Measurements from ENCODE around the gene DNAH6.
"Not testable (repeated sequence)": the region's sequence is repeated elsewhere in the genome, so short reads cannot be mapped to it uniquely, and the experiment has no call there.

Gene DNAH6

DNA sequence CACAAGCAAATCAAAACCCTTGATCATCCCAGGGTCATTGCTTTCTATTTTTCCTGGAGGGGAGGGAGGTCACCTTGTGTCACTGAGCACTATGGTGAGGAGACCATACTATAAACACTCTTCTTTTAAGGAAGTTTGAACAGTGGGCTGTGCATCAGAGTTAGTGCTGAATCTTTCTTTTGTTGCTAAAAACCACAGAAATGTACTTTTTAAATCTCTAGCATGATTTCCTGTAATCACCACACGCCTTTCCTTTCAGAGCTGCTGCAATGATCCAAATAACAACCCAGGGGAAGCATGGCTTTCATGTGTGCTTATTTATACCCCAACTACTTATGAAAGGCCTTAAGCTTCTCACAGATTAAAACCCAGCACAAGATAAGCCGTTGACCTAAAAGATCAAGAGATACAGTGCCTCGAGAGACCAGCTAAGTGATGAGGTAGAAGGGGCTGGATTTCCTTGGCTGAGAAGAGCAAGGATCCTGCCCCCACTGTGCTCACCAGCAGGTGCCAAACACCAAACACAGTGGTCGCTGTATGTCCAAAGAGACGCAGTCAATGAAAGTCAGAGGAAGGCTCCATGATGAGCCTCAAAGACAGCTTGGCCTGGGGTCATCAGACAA, 329.9 kb downstream of the DNAH6 start:
- no peak for DNase-seq

DNA sequence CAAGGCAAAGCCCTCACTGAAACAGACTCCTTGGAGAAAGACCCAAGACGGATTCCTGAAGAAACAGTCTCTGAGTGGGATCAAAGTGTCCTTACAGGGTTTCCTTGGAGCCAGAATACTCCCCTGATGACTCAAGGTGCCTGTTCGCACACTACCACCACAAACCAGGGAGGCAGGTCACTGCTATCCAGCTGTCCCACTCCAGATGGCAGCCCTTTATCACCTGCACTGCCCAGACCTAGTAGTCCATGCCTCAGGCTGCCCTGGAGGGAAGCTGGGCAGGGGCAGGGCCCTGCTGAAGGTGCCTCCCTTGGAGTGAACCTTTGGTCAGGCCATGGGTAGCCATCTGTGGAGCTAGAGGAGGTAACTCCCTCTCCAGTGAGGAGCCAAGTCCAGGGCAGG, 330.4 kb downstream of the DNAH6 start:
- DNase-seq: no peak

DNA sequence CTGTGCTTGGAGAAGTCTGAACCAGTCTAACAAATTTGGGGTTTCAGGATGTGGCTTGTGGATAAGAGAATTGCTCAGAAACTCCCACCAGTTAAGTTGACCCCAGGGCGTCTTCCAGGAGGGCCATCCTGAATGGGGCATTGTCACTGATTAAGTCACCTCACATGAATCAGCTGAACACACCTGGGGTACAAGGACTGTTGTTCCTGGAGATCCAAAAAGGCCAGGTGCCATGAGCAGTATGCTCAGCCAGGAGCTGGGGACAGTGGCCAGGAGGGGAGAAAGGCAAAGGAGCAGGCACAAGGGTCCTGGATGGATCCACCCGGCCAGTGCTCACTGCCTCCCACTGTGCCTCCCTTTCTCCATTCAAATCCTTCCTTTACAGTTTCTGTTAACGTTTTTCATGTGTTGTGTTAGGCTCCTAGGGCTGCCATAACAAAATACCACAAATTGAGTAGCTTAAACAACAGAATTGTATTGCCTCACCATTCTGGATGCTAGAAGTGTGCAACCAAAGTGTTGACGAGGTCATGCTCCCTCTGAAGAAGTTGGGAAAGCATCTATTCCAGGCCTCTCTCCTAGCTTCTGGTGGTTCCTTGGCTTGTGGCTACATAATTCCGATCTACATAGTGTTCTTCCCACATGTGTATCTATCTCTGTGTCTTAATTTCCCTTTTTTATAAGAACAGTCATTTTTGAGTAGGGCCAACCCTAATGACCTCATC, 331.2 kb downstream of the DNAH6 start:
- no peak for DNase-seq

GRCh38 chr2:84849271-84849952, 333.1 kb downstream of the DNAH6 start:
- no peak for DNase-seq

DNA sequence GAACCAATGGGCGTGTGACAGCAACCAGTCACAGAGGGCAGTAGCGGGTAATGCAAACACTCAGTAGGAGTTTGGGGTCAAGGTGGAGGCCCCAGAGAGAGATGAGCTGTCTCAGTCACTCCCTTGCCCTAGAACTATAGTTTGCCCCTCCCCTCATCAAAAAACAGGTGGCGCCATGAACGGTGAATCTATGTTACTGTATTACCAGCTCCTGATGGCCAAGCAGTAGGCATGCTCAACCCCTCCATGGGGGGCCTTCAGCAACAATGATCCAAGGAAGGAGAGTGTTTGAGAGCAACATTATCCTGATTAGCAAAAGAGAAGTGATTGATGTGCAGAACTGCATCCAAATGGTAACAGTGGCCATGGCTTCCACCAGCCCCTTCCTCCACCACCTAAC, 334.2 kb downstream of the DNAH6 start:
- no peak for DNase-seq

DNA sequence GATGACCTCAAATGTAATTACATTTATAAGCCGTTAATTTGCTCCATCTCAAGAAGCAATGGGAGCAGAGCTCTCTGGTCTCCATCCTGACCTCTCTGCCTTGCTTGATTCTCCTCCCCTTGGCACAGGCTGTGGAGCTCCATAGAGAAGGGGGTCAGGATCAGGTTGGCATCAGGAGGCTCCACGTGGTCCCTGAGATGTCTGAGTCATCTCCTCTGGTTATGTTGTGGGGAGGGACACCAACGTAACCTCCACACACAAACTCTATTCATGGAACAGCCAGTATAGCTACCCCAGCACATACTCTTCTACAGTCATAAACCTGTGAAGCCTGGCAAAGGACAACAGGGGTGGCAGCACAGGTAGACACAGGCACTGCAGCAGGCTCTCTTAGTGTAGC, 335.6 kb downstream of the DNAH6 start:
- DNase-seq: no peak

- DNase-seq: no peak
Measured at GRCh38 chr2:84854850-84855249, 338.6 kb downstream of the DNAH6 start.

GRCh38 chr2:84855731-84856130, 339.4 kb downstream of the DNAH6 start:
- DNase-seq: no peak

- DNase-seq: no peak
Measured at GRCh38 chr2:84856787-84857186, 340.5 kb downstream of the DNAH6 start.

DNA sequence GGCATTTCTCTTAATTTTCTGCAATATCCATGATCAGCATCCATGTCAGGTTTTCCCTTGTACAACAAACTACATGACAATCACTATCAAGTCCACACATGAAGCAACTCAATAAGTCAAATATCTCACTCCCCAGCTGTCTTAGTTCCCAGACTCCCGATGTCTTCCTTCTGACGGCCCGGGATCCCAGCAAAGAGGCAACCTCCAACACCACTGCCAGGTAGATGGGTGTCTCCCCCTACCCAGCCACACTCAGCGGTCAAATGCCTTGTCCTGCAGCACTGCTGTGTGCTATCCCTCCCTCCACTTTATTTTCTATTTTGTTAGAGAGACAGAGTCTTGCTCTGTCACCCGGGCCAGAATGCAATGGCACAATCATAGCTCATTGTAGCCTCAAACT, 341.3 kb downstream of the DNAH6 start:
- no peak for DNase-seq

- no peak for DNase-seq
Measured at GRCh38 chr2:84858123-84858522, 341.8 kb downstream of the DNAH6 start.

- DNase-seq: no peak
Measured at GRCh38 chr2:84858937-84859336, 342.6 kb downstream of the DNAH6 start.

DNA sequence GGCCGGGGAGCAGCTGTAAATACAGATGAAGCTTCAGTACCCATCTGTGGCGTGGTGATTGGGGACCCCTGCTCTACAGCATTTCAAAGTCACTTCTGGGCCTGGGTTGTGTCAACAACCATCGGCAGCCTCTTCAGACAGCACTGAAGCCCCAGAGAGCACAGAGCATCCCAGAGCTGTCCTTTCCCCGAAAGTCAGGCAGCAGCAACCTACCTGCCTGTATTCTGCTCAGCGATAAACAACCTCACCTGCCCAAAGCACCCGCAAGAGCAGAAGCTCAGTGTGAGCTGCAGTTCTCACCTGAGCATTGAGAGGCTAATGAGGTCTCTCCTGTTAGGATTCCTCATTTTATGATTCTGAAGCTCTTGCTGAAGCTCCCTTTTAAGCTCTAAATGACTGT, 345.2 kb downstream of the DNAH6 start:
- no peak for DNase-seq

DNA sequence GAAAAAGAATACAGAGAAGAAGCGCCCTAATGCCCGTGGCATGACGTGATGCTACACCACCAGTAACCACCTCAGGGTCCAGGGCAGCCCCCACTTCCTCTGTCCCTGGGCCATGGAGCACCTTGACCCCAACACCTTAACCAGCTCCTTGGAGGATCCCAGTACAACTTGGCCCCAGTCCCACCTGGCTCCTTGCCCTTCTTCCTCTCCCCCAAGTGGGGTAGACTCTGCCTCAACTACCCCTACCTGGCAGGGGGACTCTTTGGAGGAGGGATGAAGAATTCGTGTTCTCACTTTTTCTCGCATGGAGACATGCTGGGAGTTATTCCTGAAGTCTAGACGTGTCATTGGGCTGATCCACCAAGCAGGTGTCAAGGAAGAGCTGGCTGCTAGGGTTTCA, 345.7 kb downstream of the DNAH6 start:
- no peak for DNase-seq

GRCh38 chr2:84865181-84865783, 349.0 kb downstream of the DNAH6 start:
- DNase-seq: no peak

GRCh38 chr2:84866122-84866521, 349.8 kb downstream of the DNAH6 start:
- no peak for DNase-seq

GRCh38 chr2:84868327-84868726, 352.0 kb downstream of the DNAH6 start:
- DNase-seq: not testable (repeated sequence)

Measured in NCI-H1092 (cell line).